H9 (cell line): ENCODE results near the gene KIF26B. TPM values are rescaled to one million over a fixed set of nuclear protein-coding genes. Genes with fewer than 3 reads are reported as not detected.

Experiments
- DNase-seq: peaks from one replicate; pipeline ENCODE4 v3.0.0-alpha.2; 2017
- H2AFZ ChIP-seq: one replicate; pipeline ENCODE4 v1.6.1; 2013; ENCODE audit warnings: mild to moderate bottlenecking, low read length, control low read depth, moderate library complexity
- H2AK5ac ChIP-seq: 2 replicates; pipeline ENCODE4 v1.6.1; 2013; ENCODE audit warnings: low read length, control low read depth, mixed read lengths; ENCODE audit not compliant: insufficient read length
- H2BK120ac ChIP-seq: one replicate; pipeline ENCODE4 v1.6.1; 2013; ENCODE audit warnings: low read depth, mild to moderate bottlenecking, low read length, control low read depth, inconsistent platforms; ENCODE audit not compliant: poor library complexity, severe bottlenecking
- H2BK12ac ChIP-seq: 2 replicates; pipeline ENCODE4 v1.6.1; 2013; ENCODE audit warnings: low read length, control low read depth, mixed read lengths, low read depth; ENCODE audit not compliant: insufficient read length
- H2BK15ac ChIP-seq: 2 replicates; pipeline ENCODE4 v1.6.1; 2013; ENCODE audit warnings: low read depth, low read length, control low read depth
- H2BK20ac ChIP-seq: one replicate; pipeline ENCODE4 v1.6.1; 2013; ENCODE audit warnings: low read depth, mild to moderate bottlenecking, low read length, control low read depth, inconsistent platforms; ENCODE audit not compliant: poor library complexity, severe bottlenecking
- H2BK5ac ChIP-seq: 2 replicates; pipeline ENCODE4 v1.6.1; 2013; ENCODE audit warnings: low read length, control low read depth, mixed read lengths; ENCODE audit not compliant: insufficient read length
- H3K14ac ChIP-seq: 2 replicates; pipeline ENCODE4 v1.6.1; 2013; ENCODE audit warnings: low read length, control low read depth; ENCODE audit not compliant: insufficient read depth
- H3K18ac ChIP-seq: 2 replicates; pipeline ENCODE4 v1.6.1; 2013; ENCODE audit warnings: low read depth, mild to moderate bottlenecking, mixed read lengths, low read length, control low read depth; ENCODE audit not compliant: insufficient read length
- H3K23ac ChIP-seq: 2 replicates; pipeline ENCODE4 v1.6.1; 2013; ENCODE audit warnings: low read length, control low read depth, mixed read lengths, low read depth; ENCODE audit not compliant: insufficient read length
- H3K23me2 ChIP-seq: 2 replicates; pipeline ENCODE4 v1.6.1; 2013; ENCODE audit warnings: low read depth, mild to moderate bottlenecking, mixed read lengths, low read length, control low read depth; ENCODE audit not compliant: insufficient read length, poor library complexity, severe bottlenecking
- H3K27ac ChIP-seq: 2 replicates; pipeline ENCODE4 v1.5.1; 2013; ENCODE audit warnings: low read length, control low read depth, mixed read lengths, low read depth; ENCODE audit not compliant: insufficient read length
- H3K27me3 ChIP-seq: 2 replicates; pipeline ENCODE4 v1.6.1; 2013; ENCODE audit warnings: low read length, control low read depth, inconsistent platforms; ENCODE audit not compliant: insufficient read depth
- H3K4ac ChIP-seq: 2 replicates; pipeline ENCODE4 v1.6.1; 2013; ENCODE audit warnings: low read depth, mild to moderate bottlenecking, control low read depth, inconsistent platforms, low read length, moderate library complexity
- H3K4me1 ChIP-seq: 2 replicates; pipeline ENCODE4 v1.6.1; 2013; ENCODE audit warnings: low read length, control low read depth, inconsistent platforms; ENCODE audit not compliant: insufficient read depth
- H3K4me2 ChIP-seq: 2 replicates; pipeline ENCODE4 v1.6.1; 2013; ENCODE audit warnings: low read length, control low read depth, mixed read lengths; ENCODE audit not compliant: insufficient read length, insufficient read depth
- H3K56ac ChIP-seq: 2 replicates; pipeline ENCODE4 v1.6.1; 2013; ENCODE audit warnings: low read depth, mild to moderate bottlenecking, mixed read lengths, low read length, control low read depth; ENCODE audit not compliant: insufficient read length
- H3K79me1 ChIP-seq: 2 replicates; pipeline ENCODE4 v1.6.1; 2013; ENCODE audit warnings: low read depth, mild to moderate bottlenecking, moderate library complexity, low read length, control low read depth, inconsistent platforms; ENCODE audit not compliant: insufficient read depth, poor library complexity, severe bottlenecking
- H3K79me2 ChIP-seq: 2 replicates; pipeline ENCODE4 v1.6.1; 2013; ENCODE audit warnings: low read length, control low read depth, inconsistent platforms; ENCODE audit not compliant: insufficient read depth
- H3K9ac ChIP-seq: 2 replicates; pipeline ENCODE4 v1.6.1; 2013; ENCODE audit warnings: low read length, control low read depth, mixed read lengths; ENCODE audit not compliant: insufficient read length; ENCODE audit errors: extremely low read depth
- H3K9me3 ChIP-seq: one replicate; pipeline ENCODE4 v1.6.1; 2013; ENCODE audit warnings: low read depth, low read length, inconsistent platforms; ENCODE audit not compliant: control insufficient read depth
- H3T11ph ChIP-seq: one replicate; pipeline ENCODE4 v1.6.1; 2013; ENCODE audit warnings: mild to moderate bottlenecking, low read length, control low read depth, inconsistent platforms
- H4K20me1 ChIP-seq: one replicate; pipeline ENCODE4 v1.6.1; 2013; ENCODE audit not compliant: control insufficient read depth, insufficient read length, insufficient read depth
- H4K5ac ChIP-seq: 2 replicates; pipeline ENCODE4 v1.6.1; 2013; ENCODE audit warnings: low read depth, mild to moderate bottlenecking, mixed read lengths, low read length, control low read depth; ENCODE audit not compliant: insufficient read length
- H4K8ac ChIP-seq: replicated peaks from 2 replicates; pipeline ENCODE4 v1.6.1; 2013; ENCODE audit warnings: low read length, control low read depth, mixed read lengths, low read depth; ENCODE audit not compliant: insufficient read length
- H4K91ac ChIP-seq: 2 replicates; pipeline ENCODE4 v1.6.1; 2013; ENCODE audit warnings: low read depth, mild to moderate bottlenecking, moderate library complexity, mixed read lengths, low read length, control low read depth; ENCODE audit not compliant: insufficient read length
- H3K27ac Mint-ChIP-seq, 3 experiments: 2 replicates in 2 of 3; 3 replicates in 1 of 3; pipeline ENCODE4 v1.8.0; 2020 to 2021; ENCODE audit warnings: mixed read lengths in 3 of 3, mild to moderate bottlenecking in 1 of 3, moderate library complexity in 1 of 3
- H3K27me3 Mint-ChIP-seq: 2 replicates; pipeline ENCODE4 v1.8.0; 2021; ENCODE audit warnings: low read depth, mild to moderate bottlenecking, moderate library complexity, mixed read lengths
- H3K36me3 Mint-ChIP-seq, 3 experiments: 2 replicates in 2 of 3; 3 replicates in 1 of 3; pipeline ENCODE4 v1.8.0; 2020 to 2021; ENCODE audit warnings: low read depth in 3 of 3, mixed read lengths in 3 of 3; ENCODE audit not compliant: insufficient read depth in 1 of 3
- H3K4me1 Mint-ChIP-seq, 2 experiments: 2 replicates each; pipeline ENCODE4 v1.8.0; 2020; ENCODE audit warnings: mixed read lengths in 2 of 2
- H3K4me3 Mint-ChIP-seq, 2 experiments: 2 replicates in 1 of 2; 3 replicates in 1 of 2; pipeline ENCODE4 v1.8.0; 2020 to 2021; ENCODE audit warnings: mild to moderate bottlenecking in 2 of 2, mixed read lengths in 2 of 2, moderate library complexity in 1 of 2
- H3K9me3 Mint-ChIP-seq, 2 experiments: 2 replicates in 1 of 2; 3 replicates in 1 of 2; pipeline ENCODE4 v1.8.0; 2020; ENCODE audit warnings: mild to moderate bottlenecking in 2 of 2, mixed read lengths in 2 of 2, moderate library complexity in 1 of 2
- whole genome bisulfite sequencing: extraction: QIAGEN DNeasy Blood & Tissue Kit; methylation state at CpG from one replicate; pipeline ENCODE4 v1.1.7; 2013; ENCODE audit warnings: missing lambda C conversion rate, low lambda C conversion rate, mixed read lengths; ENCODE audit not compliant: insufficient read length; ENCODE audit errors: extremely low coverage; 5-methylcytosine and 5-hydroxymethylcytosine counted together
- total RNA-seq: library from RNA; stranded (reverse); gene quantifications from 2 replicates; pipeline ENCODE4 v1.2.1, GENCODE V29; 2021
- TF ChIP-seq, protein P1 (sequence below): fragments of 200-600 bp; sonication (generic); conservative IDR thresholded peaks from 3 replicates; pipeline ENCODE4 v1.8.0; 2021; ENCODE audit warnings: antibody characterized with exemption, mild to moderate bottlenecking

KIF26B gene
- total RNA-seq, 1 experiment from 2014 or later, result 0.13 TPM

GRCh38 chr1:245458761-245459174 lies 304.0 kb downstream of the KIF26B start:
- no peaks in the 10 kb centered on the region for H3K79me1 ChIP-seq
- no peak overlapping the region for H4K91ac ChIP-seq
- Mint-ChIP-seq H3K9me3 (no peaks in the 10 kb centered on the region; a peak in 1 of 5 replicates), H3K27me3 (no peaks in the 10 kb centered on the region), H3K36me3 (no peaks in the 10 kb centered on the region), H3K4me3 (no peak overlapping the region), H3K4me1 (peaks cover 11% of the 10 kb centered on the region in 2 experiments), H3K27ac (no peak overlapping the region)
- no peak overlapping the region for H2BK5ac ChIP-seq
- H2AK5ac ChIP-seq, result no peak overlapping the region
- no peak overlapping the region for H3T11ph ChIP-seq
- no peak for DNase-seq
- no peak overlapping the region for H3K18ac ChIP-seq
- no peak overlapping the region for H3K9ac ChIP-seq
- H2BK120ac ChIP-seq, result no peak overlapping the region
- TF ChIP-seq, protein P1, sequence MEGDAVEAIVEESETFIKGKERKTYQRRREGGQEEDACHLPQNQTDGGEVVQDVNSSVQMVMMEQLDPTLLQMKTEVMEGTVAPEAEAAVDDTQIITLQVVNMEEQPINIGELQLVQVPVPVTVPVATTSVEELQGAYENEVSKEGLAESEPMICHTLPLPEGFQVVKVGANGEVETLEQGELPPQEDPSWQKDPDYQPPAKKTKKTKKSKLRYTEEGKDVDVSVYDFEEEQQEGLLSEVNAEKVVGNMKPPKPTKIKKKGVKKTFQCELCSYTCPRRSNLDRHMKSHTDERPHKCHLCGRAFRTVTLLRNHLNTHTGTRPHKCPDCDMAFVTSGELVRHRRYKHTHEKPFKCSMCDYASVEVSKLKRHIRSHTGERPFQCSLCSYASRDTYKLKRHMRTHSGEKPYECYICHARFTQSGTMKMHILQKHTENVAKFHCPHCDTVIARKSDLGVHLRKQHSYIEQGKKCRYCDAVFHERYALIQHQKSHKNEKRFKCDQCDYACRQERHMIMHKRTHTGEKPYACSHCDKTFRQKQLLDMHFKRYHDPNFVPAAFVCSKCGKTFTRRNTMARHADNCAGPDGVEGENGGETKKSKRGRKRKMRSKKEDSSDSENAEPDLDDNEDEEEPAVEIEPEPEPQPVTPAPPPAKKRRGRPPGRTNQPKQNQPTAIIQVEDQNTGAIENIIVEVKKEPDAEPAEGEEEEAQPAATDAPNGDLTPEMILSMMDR, result no peak
- H4K5ac ChIP-seq, result no peak overlapping the region
- no peak overlapping the region for H3K56ac ChIP-seq
- H2AFZ ChIP-seq, result no peak overlapping the region
- H3K23ac ChIP-seq, result no peak overlapping the region
- no peaks in the 10 kb centered on the region for H3K23me2 ChIP-seq
- H2BK20ac ChIP-seq, result no peak overlapping the region
- H2BK12ac ChIP-seq, result no peak overlapping the region
- no peaks in the 10 kb centered on the region for H3K9me3 ChIP-seq
- H3K27me3 ChIP-seq, result no peaks in the 10 kb centered on the region
- no peak overlapping the region for H4K8ac ChIP-seq
- H2BK15ac ChIP-seq, result no peak overlapping the region
- no peak overlapping the region for H3K27ac ChIP-seq
- H3K4ac ChIP-seq, result no peak overlapping the region
- no peak overlapping the region for H3K4me2 ChIP-seq
- no peaks in the 10 kb centered on the region for H4K20me1 ChIP-seq
- H3K14ac ChIP-seq, result no peak overlapping the region
- WGBS, result no CpG with 5 or more reads among the region's 4 CpGs
- no peaks in the 10 kb centered on the region for H3K79me2 ChIP-seq
- H3K4me1 ChIP-seq, result no peaks in the 10 kb centered on the region
